ENCODE results near the gene ARSJ.
"Not testable (repeated sequence)": the region's sequence is repeated elsewhere in the genome, so short reads cannot be mapped to it uniquely, and the experiment has no call there.

Gene ARSJ

DNA sequence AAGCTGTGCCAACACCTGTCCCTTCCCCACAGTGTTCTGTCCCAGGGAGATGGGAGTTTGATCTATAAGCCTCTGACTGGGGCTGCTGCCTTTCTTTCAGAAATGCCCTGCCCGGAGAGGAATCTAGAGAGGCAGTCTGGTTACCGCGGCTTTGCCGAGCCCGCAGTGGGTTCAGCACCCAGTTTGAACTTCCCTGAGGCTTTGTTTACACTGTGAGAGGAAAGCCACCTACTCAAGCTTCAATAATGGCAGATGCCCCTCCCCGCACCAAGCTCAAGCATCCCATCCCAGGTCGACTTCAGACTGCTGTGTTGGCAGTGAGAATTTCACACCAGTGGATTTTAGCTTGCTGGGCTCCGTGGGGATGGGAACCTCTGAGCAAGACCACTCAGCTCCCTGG, 33.3 kb upstream of the ARSJ start:
- no peaks in the 10 kb centered on the region for H3K36me3 ChIP-seq (ENCODE audit: control insufficient read depth, insufficient read depth, low read length)
- no peaks in the 10 kb centered on the region for H3K27me3 ChIP-seq (ENCODE audit: control insufficient read depth, insufficient read depth, low read length)
- H3K9ac ChIP-seq (ENCODE audit: low read length): no peak overlapping the region
- H3K4me1 ChIP-seq (ENCODE audit: control insufficient read depth, insufficient read depth, low read length): peaks cover 13% of the 10 kb centered on the region
- no peak overlapping the region for H3K4me3 ChIP-seq (ENCODE audit: low read length)
- H3K9me3 ChIP-seq (ENCODE audit: control insufficient read depth, low read length): no peaks in the 10 kb centered on the region

DNA sequence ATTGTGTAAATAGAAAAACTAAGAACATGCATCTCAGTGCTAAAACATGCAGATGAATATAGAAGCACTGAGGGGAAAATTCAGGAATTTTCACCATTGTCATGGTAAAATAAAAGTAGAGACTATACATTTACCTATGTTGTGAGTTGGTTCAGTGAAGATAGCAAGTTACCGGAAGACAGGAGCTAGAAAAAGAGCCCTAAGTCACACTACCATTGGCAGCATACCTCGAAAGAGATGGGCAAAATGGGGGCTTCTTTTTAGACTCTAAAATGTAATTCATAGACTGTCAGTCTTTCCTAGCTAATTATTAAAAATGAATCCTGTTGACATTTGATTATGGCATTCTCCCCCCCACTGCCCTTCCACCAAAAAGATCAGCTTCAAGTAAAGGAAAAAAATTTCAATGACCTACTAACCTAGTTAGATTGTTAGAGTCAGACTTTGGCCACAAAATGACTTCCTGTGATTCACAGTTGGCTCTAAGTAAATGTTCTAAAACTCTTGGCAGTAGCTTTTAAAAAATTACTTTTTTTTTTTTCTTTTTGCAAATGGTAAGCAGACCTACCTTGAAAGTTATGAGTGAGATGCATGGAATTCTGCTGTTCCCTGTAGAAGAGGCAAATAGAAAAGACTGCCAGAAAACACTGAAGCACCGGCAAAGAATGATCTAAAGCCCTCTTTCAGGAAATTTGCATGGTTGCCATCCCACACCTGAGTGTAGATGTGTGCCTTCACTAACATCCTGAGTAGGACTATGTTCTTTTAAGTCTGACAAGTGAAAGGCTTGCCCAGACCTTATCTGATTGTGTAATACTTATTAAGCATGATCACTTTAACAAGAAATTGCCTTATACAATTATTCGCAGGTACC, 26.4 kb upstream of the ARSJ start:
- Histone ChIP-seq H3K4me1 (ENCODE audit: control insufficient read depth, insufficient read depth, low read length) (no peaks in the 10 kb centered on the region), H3K9me3 (ENCODE audit: control insufficient read depth, low read length) (no peaks in the 10 kb centered on the region), H3K27me3 (ENCODE audit: control insufficient read depth, insufficient read depth, low read length) (no peaks in the 10 kb centered on the region), H3K4me3 (ENCODE audit: low read length) (no peak overlapping the region), H3K36me3 (ENCODE audit: control insufficient read depth, insufficient read depth, low read length) (no peaks in the 10 kb centered on the region), H3K9ac (ENCODE audit: low read length) (no peak overlapping the region)

DNA sequence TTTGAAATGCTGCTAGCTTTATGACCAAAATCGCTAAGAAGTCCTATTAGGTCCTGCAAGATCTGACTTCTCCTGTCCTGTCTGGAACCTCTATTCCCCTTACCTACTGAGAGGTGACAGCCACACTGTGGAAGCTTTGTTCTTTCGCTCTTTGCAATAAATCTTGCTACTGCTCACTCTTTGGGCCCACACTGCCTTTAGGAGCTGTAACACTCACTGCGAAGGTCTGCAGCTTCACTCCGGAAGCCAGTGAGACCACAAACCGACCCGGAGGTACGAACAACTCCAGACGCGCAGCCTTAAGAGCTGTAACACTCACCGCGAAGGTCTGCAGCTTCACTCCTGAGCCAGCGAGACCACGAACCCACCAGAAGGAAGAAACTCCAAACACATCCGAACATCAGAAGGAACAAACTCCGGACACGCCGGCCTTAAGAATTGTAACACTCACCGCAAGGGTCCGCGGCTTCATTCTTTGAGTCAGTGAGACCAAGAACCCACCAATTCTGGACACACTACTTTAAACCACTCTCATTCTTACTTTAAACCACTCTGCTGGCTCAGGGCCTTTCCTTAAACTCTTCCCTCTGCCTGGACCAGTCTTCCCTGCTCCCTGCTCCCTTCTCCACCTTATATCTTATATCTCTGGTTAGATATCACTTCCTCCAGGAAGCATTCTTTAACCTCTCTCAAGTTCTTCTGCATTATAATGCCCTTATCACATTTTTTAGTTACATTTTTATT, 25.2 kb upstream of the ARSJ start:
- H3K4me1 ChIP-seq (ENCODE audit: control insufficient read depth, insufficient read depth, low read length); H3K27me3 ChIP-seq (ENCODE audit: control insufficient read depth, insufficient read depth, low read length); H3K9me3 ChIP-seq (ENCODE audit: control insufficient read depth, low read length); H3K36me3 ChIP-seq (ENCODE audit: control insufficient read depth, insufficient read depth, low read length); H3K4me3 ChIP-seq (ENCODE audit: low read length); H3K9ac ChIP-seq (ENCODE audit: low read length): not testable (repeated sequence)

DNA sequence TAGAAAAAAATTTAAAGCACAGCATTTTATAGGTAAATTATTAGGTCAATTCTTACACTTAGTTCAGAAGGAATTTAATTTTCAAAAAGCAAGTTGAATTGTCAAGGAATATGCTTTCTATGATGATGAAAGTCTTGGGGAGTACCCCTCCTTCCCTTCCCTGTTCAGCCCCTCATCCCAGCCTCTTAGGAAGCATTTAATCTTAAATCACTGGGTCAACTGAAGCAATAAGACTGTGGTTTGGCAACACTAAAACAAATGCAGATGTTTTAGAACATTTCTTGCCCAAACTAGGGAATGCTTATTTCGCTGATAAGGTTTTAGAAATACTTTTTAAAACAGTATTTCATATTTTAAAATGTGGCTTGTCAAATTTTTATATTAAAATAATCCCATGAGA, 19.1 kb upstream of the ARSJ start:
- no peaks in the 10 kb centered on the region for H3K36me3 ChIP-seq (ENCODE audit: control insufficient read depth, insufficient read depth, low read length)
- H3K9ac ChIP-seq (ENCODE audit: low read length): no peak overlapping the region
- no peaks in the 10 kb centered on the region for H3K27me3 ChIP-seq (ENCODE audit: control insufficient read depth, insufficient read depth, low read length)
- peaks cover 3% of the 10 kb centered on the region for H3K4me1 ChIP-seq (ENCODE audit: control insufficient read depth, insufficient read depth, low read length)
- H3K4me3 ChIP-seq (ENCODE audit: low read length): no peak overlapping the region
- no peaks in the 10 kb centered on the region for H3K9me3 ChIP-seq (ENCODE audit: control insufficient read depth, low read length)

DNA sequence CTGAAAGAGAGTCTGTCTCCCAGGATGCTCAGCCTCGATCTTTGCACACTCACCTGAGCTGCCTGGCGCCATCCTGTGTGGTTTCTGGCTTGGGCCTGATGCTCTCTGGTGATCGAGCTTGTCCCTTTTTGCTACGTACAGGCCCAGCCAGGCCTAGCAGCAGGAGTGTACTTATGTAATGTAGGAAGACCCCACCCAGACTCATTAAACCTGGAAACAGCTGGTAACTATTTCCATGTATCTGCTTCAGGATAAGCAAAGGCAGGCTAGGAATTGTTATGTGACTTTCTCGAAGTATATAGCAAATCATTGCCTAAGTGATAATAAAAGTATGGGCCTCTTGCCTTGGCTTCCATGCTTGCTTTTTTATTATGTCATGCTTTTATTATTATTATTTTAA, 18.6 kb upstream of the ARSJ start:
- Histone ChIP-seq H3K9me3 (ENCODE audit: control insufficient read depth, low read length) (no peaks in the 10 kb centered on the region), H3K36me3 (ENCODE audit: control insufficient read depth, insufficient read depth, low read length) (no peaks in the 10 kb centered on the region), H3K4me1 (ENCODE audit: control insufficient read depth, insufficient read depth, low read length) (peaks cover 8% of the 10 kb centered on the region), H3K4me3 (ENCODE audit: low read length) (no peak overlapping the region), H3K27me3 (ENCODE audit: control insufficient read depth, insufficient read depth, low read length) (no peaks in the 10 kb centered on the region), H3K9ac (ENCODE audit: low read length) (no peak overlapping the region)

DNA sequence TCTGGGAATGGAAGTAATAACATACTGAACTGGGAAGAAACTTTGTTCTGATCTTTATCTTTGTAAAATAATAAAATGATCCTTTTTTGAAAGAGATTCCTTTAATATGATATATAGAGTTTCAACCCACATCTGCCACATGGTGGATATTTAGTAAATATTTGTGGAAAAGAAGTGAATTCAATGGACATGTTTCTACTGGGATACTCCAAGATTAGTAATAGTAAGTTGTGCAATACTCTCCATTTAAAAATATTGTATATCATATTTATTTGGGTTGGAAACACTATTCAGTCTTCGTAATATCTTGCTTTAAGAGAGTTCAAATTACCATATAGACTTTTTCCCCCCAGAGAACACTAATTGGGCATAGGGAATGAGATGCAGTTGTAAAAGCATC, 17.8 kb upstream of the ARSJ start:
- peaks cover 11% of the 10 kb centered on the region for H3K4me1 ChIP-seq (ENCODE audit: control insufficient read depth, insufficient read depth, low read length)
- no peak overlapping the region for H3K9ac ChIP-seq (ENCODE audit: low read length)
- no peaks in the 10 kb centered on the region for H3K9me3 ChIP-seq (ENCODE audit: control insufficient read depth, low read length)
- no peaks in the 10 kb centered on the region for H3K27me3 ChIP-seq (ENCODE audit: control insufficient read depth, insufficient read depth, low read length)
- H3K4me3 ChIP-seq (ENCODE audit: low read length): no peak overlapping the region
- H3K36me3 ChIP-seq (ENCODE audit: control insufficient read depth, insufficient read depth, low read length): no peaks in the 10 kb centered on the region

DNA sequence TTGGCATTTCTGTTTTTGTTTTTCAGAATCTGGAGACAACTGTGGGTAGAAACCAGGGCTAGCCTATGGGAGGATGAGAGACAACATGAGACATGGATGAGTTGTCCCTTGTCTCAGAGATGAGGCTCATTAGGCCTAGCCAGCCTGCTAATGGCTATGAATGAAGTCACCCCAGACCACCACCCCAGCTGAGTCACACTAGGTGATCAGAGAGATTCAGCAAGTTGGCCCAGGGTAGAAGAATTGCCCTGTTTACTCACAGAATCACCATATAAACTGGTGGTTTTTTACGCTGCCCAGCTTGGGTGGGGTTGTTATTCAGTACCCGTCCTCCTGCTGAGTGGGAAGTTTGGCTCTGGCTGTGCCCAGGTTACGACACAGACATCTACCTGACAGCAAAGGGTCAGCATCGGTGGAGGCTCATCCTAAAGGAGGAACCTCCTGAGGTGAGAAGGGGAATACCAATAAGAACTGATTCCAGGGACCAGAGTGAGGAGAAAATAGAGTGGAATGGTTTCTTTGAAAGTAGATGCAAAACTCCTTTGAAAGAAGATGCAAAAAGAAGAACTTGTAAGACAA, 17.2 kb upstream of the ARSJ start:
- Histone ChIP-seq H3K9ac (ENCODE audit: low read length) (no peak overlapping the region), H3K9me3 (ENCODE audit: control insufficient read depth, low read length) (no peaks in the 10 kb centered on the region), H3K4me3 (ENCODE audit: low read length) (no peak overlapping the region), H3K36me3 (ENCODE audit: control insufficient read depth, insufficient read depth, low read length) (no peaks in the 10 kb centered on the region), H3K4me1 (ENCODE audit: control insufficient read depth, insufficient read depth, low read length) (peaks cover 11% of the 10 kb centered on the region), H3K27me3 (ENCODE audit: control insufficient read depth, insufficient read depth, low read length) (no peaks in the 10 kb centered on the region)

DNA sequence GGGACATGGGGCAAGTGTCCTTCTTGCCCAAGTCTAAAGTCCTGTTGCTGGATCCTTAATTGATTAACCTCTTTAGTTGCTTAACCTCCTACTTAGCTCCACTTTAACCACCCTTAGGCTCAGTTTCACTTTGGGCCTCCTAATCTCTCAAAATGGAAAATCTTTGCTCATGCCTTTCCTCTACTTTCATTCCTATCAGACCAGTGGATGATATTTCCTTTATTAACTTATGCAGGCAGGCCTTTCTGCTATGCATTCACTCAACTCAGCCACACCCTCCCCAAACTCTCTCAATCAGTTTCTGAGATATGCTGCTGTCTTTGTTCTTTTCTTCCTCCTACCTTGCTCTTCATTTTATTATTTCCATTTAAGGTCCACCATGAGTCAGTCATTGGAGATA, 14.4 kb upstream of the ARSJ start:
- Histone ChIP-seq H3K9me3 (ENCODE audit: control insufficient read depth, low read length) (no peaks in the 10 kb centered on the region), H3K36me3 (ENCODE audit: control insufficient read depth, insufficient read depth, low read length) (no peaks in the 10 kb centered on the region), H3K4me1 (ENCODE audit: control insufficient read depth, insufficient read depth, low read length) (peaks cover 11% of the 10 kb centered on the region), H3K4me3 (ENCODE audit: low read length) (no peak overlapping the region), H3K9ac (ENCODE audit: low read length) (no peak overlapping the region), H3K27me3 (ENCODE audit: control insufficient read depth, insufficient read depth, low read length) (no peaks in the 10 kb centered on the region)

DNA sequence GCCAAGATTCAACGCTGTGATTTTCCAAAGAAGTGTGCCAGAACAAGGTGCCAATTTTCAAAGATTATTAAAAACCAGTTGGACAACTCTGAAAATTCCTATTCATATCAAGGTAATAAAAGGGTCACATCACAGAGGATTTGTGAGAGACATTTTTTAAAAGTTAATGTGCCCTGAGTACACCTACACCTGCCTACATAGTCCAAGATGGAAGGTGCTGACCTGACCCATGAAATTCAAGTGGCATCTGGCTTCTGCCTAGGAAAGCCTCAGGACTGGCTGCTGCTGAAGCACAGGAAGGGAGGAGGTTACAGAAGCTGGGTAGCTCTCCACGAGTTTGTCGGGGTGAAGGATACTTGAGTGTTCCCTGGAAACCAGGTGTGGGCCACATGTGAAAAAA, 11.4 kb upstream of the ARSJ start:
- Histone ChIP-seq H3K9ac (ENCODE audit: low read length) (no peak overlapping the region), H3K27me3 (ENCODE audit: control insufficient read depth, insufficient read depth, low read length) (no peaks in the 10 kb centered on the region), H3K4me3 (ENCODE audit: low read length) (no peak overlapping the region), H3K4me1 (ENCODE audit: control insufficient read depth, insufficient read depth, low read length) (peaks cover 11% of the 10 kb centered on the region), H3K36me3 (ENCODE audit: control insufficient read depth, insufficient read depth, low read length) (no peaks in the 10 kb centered on the region), H3K9me3 (ENCODE audit: control insufficient read depth, low read length) (no peaks in the 10 kb centered on the region)

DNA sequence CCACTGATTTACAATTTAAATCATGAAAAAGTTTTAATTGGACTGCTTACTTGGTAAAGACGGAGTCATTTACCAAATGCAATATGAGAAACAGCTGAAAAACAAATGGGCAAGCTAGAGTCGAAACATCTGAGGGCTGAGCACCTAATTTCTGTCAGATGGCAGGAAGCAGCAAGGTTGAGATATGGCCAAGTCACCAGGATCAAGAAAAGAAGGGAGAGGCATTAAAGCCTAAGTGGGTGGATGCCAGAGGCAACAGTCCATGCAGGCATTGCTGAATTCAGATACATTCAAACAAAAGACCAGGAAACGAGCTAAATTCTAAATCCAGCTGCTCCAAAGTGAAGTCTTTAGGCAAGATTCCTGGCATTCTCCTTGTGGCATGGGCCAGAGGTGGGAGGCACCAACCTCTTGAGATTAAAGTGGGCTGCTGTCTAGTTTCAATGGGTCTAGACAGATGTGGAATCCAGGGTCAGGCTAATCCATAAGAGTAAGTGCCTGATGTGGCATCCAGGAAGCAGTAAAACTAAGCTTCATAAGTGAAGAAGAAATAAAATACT, 8.0 kb upstream of the ARSJ start:
- no peaks in the 10 kb centered on the region for H3K9me3 ChIP-seq (ENCODE audit: control insufficient read depth, low read length)
- no peaks in the 10 kb centered on the region for H3K27me3 ChIP-seq (ENCODE audit: control insufficient read depth, insufficient read depth, low read length)
- no peaks in the 10 kb centered on the region for H3K4me1 ChIP-seq (ENCODE audit: control insufficient read depth, insufficient read depth, low read length)
- no peaks in the 10 kb centered on the region for H3K36me3 ChIP-seq (ENCODE audit: control insufficient read depth, insufficient read depth, low read length)
- no peak overlapping the region for H3K4me3 ChIP-seq (ENCODE audit: low read length)
- H3K9ac ChIP-seq (ENCODE audit: low read length): no peak overlapping the region

DNA sequence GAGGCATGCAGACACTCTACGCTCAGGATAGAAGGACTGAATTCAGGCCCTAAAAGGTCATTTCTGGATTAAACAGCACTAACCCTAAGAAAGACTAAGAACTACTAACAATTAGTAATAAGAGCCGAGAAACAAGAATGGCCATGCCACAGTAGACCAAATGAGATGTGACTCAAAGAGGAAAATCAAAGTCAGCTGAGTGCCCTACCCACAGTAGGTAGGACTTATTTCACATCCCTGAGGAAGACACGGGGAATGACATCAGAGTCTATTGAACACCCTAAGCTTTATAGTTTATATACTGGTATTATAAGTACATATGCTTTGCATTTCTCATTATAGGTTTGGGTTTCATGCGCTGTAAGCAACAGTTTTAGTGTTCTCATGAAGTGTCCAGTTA, 2.7 kb upstream of the ARSJ start:
- H3K36me3 ChIP-seq (ENCODE audit: control insufficient read depth, insufficient read depth, low read length): no peaks in the 10 kb centered on the region
- H3K4me1 ChIP-seq (ENCODE audit: control insufficient read depth, insufficient read depth, low read length): no peaks in the 10 kb centered on the region
- H3K4me3 ChIP-seq (ENCODE audit: low read length): no peak overlapping the region
- H3K27me3 ChIP-seq (ENCODE audit: control insufficient read depth, insufficient read depth, low read length): no peaks in the 10 kb centered on the region
- H3K9ac ChIP-seq (ENCODE audit: low read length): no peak overlapping the region
- H3K9me3 ChIP-seq (ENCODE audit: control insufficient read depth, low read length): no peaks in the 10 kb centered on the region

DNA sequence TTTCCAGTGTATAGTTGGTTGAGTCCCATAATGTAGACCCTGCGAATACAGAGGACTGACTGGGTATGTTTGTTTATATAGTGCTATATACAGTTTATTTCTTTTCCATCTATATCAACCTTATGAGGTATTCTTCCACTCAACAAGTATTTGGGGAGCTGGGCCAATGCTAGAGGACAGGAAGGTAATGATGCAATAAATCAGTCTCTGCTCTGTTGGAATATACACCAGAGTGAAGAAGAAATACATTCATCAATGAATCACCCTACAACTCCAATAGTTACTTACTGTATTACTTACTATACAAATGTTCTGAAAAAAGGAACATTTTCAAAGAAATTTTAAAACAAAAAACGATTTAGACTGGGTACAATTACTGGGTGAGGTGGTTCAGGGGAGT, 2.1 kb upstream of the ARSJ start:
- Histone ChIP-seq H3K36me3 (ENCODE audit: control insufficient read depth, insufficient read depth, low read length) (no peaks in the 10 kb centered on the region), H3K4me1 (ENCODE audit: control insufficient read depth, insufficient read depth, low read length) (no peaks in the 10 kb centered on the region), H3K9me3 (ENCODE audit: control insufficient read depth, low read length) (no peaks in the 10 kb centered on the region), H3K4me3 (ENCODE audit: low read length) (no peak overlapping the region), H3K9ac (ENCODE audit: low read length) (no peak overlapping the region), H3K27me3 (ENCODE audit: control insufficient read depth, insufficient read depth, low read length) (no peaks in the 10 kb centered on the region)
